ENCODE data around the gene ONECUT1. TPM values are rescaled to one million over a fixed set of nuclear protein-coding genes. Genes with fewer than 3 reads are reported as not detected.

ONECUT1 gene
- total RNA-seq, 1 experiment from 2014 or later, result 1.3 TPM

- TF ChIP-seq SIN3A (IDR thresholded peaks at IDR 0.05; ENCODE audit: low read depth), result no peak
- TF ChIP-seq SRF (IDR thresholded peaks at IDR 0.05; ENCODE audit: low read depth), result no peak
- no peak for TF ChIP-seq ZBTB33 (IDR thresholded peaks at IDR 0.05; ENCODE audit: extremely low read depth, insufficient replicate concordance, low read length)
- no peak for TF ChIP-seq POLR2A (IDR thresholded peaks at IDR 0.05; ENCODE audit: borderline replicate concordance, extremely low read depth, insufficient read depth, insufficient read length)
- TF ChIP-seq SP1 (IDR thresholded peaks at IDR 0.05; ENCODE audit: low read depth), result no peak
- no peak for TF ChIP-seq YY1 (IDR thresholded peaks at IDR 0.05; ENCODE audit: extremely low read depth, insufficient replicate concordance, low read depth, low read length)
- no peak for TF ChIP-seq CBX3 (IDR thresholded peaks at IDR 0.05; ENCODE audit: low read depth)
- TF ChIP-seq JUND (IDR thresholded peaks at IDR 0.05), result no peak
- no TSS peak for BruUV-seq (replicated peaks)
- ATAC-seq (no peak), DNase-seq (ENCODE audit: low read depth, low spot score) (no peak)
- RAD21 ChIA-PET (ENCODE audit: low non-redundant PET in 1 of 2, low total read pairs in 2 of 2, uncharacterized antibody in 2 of 2, unreplicated experiment in 2 of 2), result no interaction called here
- H3K9me3 ChIP-seq (ENCODE audit: control insufficient read depth in 1 of 2, insufficient read depth in 1 of 2, low read depth in 1 of 2, low read length in 2 of 2), result no peaks in the 10 kb centered on the region
- no peaks in the 10 kb centered on the region for H3K4me1 ChIP-seq (ENCODE audit: control insufficient read depth in 1 of 2, insufficient read depth in 2 of 2, low read length in 2 of 2)
- no peak overlapping the region for H2AFZ ChIP-seq (ENCODE audit: low read depth, low read length, poor library complexity, severe bottlenecking)
- H3K9me2 ChIP-seq (ENCODE audit: insufficient read depth), result no peaks in the 10 kb centered on the region
- H3K27ac ChIP-seq (ENCODE audit: low read depth, low read length), result no peak overlapping the region
- no peak overlapping the region for H3K4me3 ChIP-seq (replicated peaks in 1 of 2; ENCODE audit: low read depth in 1 of 2, low read length in 2 of 2)
- POLR2A ChIA-PET, result no interaction called here
- H3K36me3 ChIP-seq (ENCODE audit: control insufficient read depth in 1 of 2, insufficient read depth in 2 of 2, low read length in 2 of 2), result no peaks in the 10 kb centered on the region
- H3K27me3 ChIP-seq (ENCODE audit: insufficient read depth, low read length), result peaks cover 11% of the 10 kb centered on the region
- no peak overlapping the region for H3K9ac ChIP-seq (ENCODE audit: low read length)
- H4K20me1 ChIP-seq (ENCODE audit: insufficient read depth), result no peaks in the 10 kb centered on the region
- H3K4me2 ChIP-seq (ENCODE audit: low read length), result no peak overlapping the region
- no peaks in the 10 kb centered on the region for H3K79me2 ChIP-seq (ENCODE audit: insufficient read depth, low read length)
- CTCF ChIA-PET, result interaction anchor here (1.0 kb wide), 1 partner anchor 14 kb away, joined by 3 read pairs; no protein-coding TSS in a partner anchor
- intact Hi-C loops (cut with micrococcal nuclease), result no loop called here
These were observed 25.4 kb downstream of the ONECUT1 start for GRCh38 chr15:52764731-52765130.

DNA sequence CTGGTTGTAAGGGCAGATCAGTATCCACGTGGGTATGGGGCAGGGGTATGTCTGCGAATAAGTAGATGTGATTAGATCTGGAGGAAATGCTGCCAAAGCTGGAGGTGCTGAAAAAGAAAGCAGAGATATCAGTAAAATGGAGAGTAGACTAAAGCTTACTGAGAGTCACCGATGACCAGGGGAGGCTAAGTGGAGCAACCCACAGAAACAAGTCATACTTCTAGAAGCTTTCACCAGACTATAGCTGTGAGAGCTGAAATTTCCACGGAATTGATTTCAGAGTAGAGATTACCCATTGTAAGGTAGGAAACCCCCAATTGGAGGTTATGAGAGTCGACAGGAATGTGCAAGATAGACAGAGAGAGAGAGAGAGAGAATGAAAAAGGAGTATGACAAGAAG lies 27.5 kb downstream of the ONECUT1 start:
- TF ChIP-seq JUND (IDR thresholded peaks at IDR 0.05) (no peak), EGR1 (IDR thresholded peaks at IDR 0.05; ENCODE audit: low read depth) (no peak)
- CTCF ChIA-PET, result no interaction called here

More for the DNA sequence above, 27.5 kb downstream of the ONECUT1 start:
- Histone ChIP-seq H3K27ac (ENCODE audit: low read depth, low read length) (no peak overlapping the region), H3K4me2 (ENCODE audit: low read length) (no peak overlapping the region), H3K9ac (ENCODE audit: low read length) (no peak overlapping the region), H3K27me3 (ENCODE audit: insufficient read depth, low read length) (peaks cover 3% of the 10 kb centered on the region; the same call in 1 of the 2 replicates), H3K36me3 (ENCODE audit: control insufficient read depth in 1 of 2, insufficient read depth in 2 of 2, low read length in 2 of 2) (no peaks in the 10 kb centered on the region), H3K9me3 (ENCODE audit: control insufficient read depth in 1 of 2, insufficient read depth in 1 of 2, low read depth in 1 of 2, low read length in 2 of 2) (no peaks in the 10 kb centered on the region), H3K4me1 (ENCODE audit: control insufficient read depth in 1 of 2, insufficient read depth in 2 of 2, low read length in 2 of 2) (no peaks in the 10 kb centered on the region), H4K20me1 (ENCODE audit: insufficient read depth) (no peaks in the 10 kb centered on the region), H3K79me2 (ENCODE audit: insufficient read depth, low read length) (no peaks in the 10 kb centered on the region), H2AFZ (ENCODE audit: low read depth, low read length, poor library complexity, severe bottlenecking) (no peak overlapping the region), H3K4me3 (replicated peaks in 1 of 2; ENCODE audit: low read depth in 1 of 2, low read length in 2 of 2) (no peak overlapping the region), H3K9me2 (ENCODE audit: insufficient read depth) (no peaks in the 10 kb centered on the region)
- no peak for ATAC-seq
- POLR2A ChIA-PET, result no interaction called here
- RAD21 ChIA-PET (ENCODE audit: low non-redundant PET in 1 of 2, low total read pairs in 2 of 2, uncharacterized antibody in 2 of 2, unreplicated experiment in 2 of 2), result no interaction called here
- intact Hi-C loops (cut with micrococcal nuclease), result no loop called here
- no peak for DNase-seq (ENCODE audit: low read depth, low spot score)
- no TSS peak for BruUV-seq (replicated peaks)

Data from HCT116 (cell line).